Kidney epithelial cell (primary cell): Measurements from ENCODE around the gene KIAA0825. TPM values are rescaled to one million over a fixed set of nuclear protein-coding genes. Genes with fewer than 3 reads are reported as not detected.

Experiments used
- DNase-seq: peaks from one replicate; pipeline ENCODE4 v3.0.0-alpha.2; 2010; ENCODE audit warnings: low read depth
- H3K27me3 ChIP-seq: 2 replicates; pipeline ENCODE4 v1.6.0; 2011; ENCODE audit warnings: low read length; ENCODE audit not compliant: control insufficient read depth, insufficient read depth
- H3K36me3 ChIP-seq: 2 replicates; pipeline ENCODE4 v1.5.1; 2011; ENCODE audit warnings: low read length; ENCODE audit not compliant: control insufficient read depth, insufficient read depth
- H3K4me3 ChIP-seq: 2 replicates; pipeline ENCODE4 v1.5.1; 2011; ENCODE audit warnings: low read depth, mild to moderate bottlenecking, control low read depth, low read length
- total RNA-seq: library from RNA; depleted of rRNA; stranded (reverse); fragments of >200 nt; gene quantifications from 2 replicates; pipeline ENCODE4 v1.2.3, GENCODE V29; 2015
- TF ChIP-seq, protein P1 (sequence below): IDR thresholded peaks from 2 replicates; pipeline ENCODE4 v1.5.1; 2011; ENCODE audit warnings: mild to moderate bottlenecking, moderate library complexity, low read length, control low read depth, inconsistent platforms; ENCODE audit not compliant: insufficient read depth, poor library complexity, severe bottlenecking

Gene KIAA0825, protein sequence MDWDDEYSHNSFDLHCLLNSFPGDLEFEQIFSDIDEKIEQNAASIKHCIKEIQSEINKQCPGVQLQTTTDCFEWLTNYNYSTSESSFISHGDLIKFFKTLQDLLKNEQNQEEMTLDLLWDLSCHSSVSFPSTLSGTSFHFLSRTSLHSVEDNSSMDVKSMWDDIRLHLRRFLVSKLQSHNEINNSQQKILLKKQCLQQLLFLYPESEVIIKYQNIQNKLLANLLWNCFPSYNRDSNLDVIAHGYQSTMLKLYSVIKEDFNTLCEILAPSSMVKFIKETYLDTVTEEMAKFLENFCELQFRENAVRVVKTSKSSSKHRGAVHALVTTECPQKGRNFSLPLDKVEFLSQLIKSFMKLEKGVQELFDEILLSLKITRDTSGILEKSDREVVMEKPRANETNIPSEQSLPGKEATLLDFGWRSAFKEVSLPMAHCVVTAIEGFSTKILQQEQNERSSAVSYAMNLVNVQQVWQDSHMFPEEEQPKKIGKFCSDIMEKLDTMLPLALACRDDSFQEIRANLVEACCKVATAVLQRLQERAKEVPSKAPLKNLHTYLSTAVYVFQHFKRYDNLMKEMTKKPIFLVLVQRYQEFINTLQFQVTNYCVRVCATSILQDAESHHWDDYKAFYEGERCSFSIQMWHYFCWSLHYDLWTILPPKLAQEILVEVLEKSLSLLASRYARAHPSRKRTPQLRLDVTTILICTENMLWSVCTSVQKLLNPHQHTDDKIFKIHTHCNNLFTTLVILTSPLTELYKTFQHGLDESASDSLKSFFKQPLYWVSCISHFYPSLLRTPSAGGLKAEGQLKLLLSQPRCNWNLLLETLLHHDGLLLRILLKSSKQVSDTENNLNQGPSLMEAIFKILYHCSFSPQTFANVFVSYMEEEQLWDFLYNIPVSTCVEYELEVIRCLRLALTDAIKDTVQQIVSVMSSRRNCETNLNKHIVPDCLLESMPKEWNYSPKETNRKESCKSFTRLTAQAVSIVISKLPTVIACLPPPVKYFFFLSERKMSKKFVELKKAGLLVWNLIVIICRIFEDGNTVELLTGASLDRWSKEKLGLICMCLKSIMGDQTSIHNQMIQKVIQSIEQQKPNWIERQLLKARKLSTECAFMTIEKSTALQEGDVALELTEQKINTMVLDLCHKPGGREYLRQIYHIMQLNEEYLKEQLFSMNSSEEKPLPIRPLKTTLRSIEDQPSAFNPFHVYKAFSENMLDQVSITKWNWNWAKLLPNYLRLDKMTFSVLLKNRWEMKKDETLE (N-terminal part only)
- 2.7 and 3.2 TPM in 2 replicates for total RNA-seq

DNA sequence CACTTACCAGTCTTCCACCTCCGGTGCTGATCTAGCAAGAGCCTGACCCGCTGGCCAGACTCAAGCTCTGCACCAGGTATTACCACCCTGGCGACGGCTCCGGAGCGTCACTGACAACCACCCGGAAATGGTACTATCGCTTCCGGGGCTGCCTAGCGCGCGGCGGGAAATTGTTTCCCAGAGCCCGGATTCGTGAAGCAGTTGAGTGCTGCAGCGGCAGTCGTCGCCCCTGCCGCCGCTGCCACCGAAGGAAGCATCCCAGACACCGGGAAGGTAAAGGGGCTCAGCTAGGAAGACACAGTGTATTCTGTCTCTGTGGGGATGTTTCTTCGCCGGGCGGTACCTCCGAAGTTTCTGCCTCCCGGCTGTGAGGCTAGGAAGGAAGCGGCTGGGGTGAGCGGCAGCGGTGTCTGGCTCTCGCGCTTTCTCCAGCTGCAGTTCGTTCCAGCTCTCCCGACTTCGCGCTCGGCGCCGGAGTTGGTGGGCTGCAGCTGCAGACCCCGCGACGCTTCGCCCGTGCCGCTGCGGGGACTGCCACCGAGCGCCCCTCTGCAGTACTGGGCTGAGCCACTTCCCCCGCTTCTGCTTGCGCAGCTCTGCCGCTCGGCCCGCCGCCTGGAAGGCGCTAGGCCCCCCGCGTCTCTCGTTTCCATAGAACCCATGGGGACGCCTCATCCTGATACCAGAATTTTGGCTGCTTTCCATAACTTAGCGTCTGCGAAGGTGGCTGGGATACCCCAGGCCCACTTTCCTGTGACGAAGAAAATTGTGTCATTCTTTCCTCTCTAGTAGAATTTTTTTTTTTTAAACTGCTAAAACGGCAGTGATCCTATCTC lies at the start of gene KIAA0825, which contains the start of gene SLF1:
KIAA0825 (minus strand) TSS at position 112 of the 836 bp plus-strand sequence. CDS start 81,478 bp downstream, outside the sequence.
SLF1 (plus strand) TSS at position 177 of the 836 bp plus-strand sequence. CDS start 10,142 bp downstream, outside the sequence.
- peak; percentile 69 for DNase-seq
- TF ChIP-seq, protein P1, sequence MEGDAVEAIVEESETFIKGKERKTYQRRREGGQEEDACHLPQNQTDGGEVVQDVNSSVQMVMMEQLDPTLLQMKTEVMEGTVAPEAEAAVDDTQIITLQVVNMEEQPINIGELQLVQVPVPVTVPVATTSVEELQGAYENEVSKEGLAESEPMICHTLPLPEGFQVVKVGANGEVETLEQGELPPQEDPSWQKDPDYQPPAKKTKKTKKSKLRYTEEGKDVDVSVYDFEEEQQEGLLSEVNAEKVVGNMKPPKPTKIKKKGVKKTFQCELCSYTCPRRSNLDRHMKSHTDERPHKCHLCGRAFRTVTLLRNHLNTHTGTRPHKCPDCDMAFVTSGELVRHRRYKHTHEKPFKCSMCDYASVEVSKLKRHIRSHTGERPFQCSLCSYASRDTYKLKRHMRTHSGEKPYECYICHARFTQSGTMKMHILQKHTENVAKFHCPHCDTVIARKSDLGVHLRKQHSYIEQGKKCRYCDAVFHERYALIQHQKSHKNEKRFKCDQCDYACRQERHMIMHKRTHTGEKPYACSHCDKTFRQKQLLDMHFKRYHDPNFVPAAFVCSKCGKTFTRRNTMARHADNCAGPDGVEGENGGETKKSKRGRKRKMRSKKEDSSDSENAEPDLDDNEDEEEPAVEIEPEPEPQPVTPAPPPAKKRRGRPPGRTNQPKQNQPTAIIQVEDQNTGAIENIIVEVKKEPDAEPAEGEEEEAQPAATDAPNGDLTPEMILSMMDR = no peak
- Histone ChIP-seq H3K4me3 (peak within 1 kb of the TSS; percentile 78), H3K36me3 (no peaks in the 10 kb centered on the region), H3K27me3 (no peaks in the 10 kb centered on the region)

DNA sequence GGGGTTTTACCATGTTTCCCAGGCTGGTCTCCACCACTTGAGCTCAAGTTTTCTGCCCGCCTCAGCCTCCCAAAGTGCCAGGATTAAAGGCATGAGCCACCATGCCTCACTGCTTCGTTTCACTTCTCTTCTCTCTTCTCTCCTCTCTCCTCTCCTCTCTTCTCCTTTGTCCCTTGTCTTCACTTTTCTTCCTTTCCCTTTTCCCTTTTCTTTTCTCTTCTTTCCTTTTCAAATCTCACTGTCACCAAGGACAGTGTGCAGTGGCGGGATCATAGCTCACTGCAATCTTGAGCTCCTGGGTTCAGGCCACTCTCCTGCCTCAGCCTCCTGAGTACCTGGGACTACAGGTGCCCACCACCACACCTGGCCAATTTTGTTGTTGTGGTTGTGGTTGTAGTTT lies 49.5 kb upstream of the KIAA0825 start:
- DNase-seq = no peak
- no peaks in the 10 kb centered on the region for H3K27me3 ChIP-seq
- TF ChIP-seq, protein P1 = no peak
- H3K36me3 ChIP-seq = no peaks in the 10 kb centered on the region
- H3K4me3 ChIP-seq = no peak overlapping the region

DNA sequence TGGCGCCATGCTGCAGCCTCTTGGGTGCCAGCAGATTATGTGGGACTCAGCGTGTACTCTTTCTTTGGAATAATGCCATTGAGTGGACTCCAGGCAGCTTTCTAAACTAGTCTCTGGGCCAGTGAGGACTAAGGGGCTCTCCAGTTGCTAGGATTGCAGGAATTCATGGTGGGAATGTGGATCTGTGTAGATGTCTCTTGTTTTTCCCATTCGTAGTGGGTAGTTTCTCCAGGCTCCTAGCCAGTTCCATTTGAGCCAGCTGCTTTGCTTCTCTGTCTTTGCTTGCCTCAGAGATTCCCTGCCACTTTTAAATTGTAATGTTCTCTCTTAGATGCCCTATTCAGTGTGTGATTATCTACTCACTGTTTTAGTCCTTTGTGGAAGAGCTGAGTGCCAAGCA lies 42.7 kb upstream of the KIAA0825 start:
- TF ChIP-seq, protein P1 = no peak
- Histone ChIP-seq H3K27me3 (no peaks in the 10 kb centered on the region), H3K4me3 (no peak overlapping the region), H3K36me3 (no peaks in the 10 kb centered on the region)
- DNase-seq = no peak

DNA sequence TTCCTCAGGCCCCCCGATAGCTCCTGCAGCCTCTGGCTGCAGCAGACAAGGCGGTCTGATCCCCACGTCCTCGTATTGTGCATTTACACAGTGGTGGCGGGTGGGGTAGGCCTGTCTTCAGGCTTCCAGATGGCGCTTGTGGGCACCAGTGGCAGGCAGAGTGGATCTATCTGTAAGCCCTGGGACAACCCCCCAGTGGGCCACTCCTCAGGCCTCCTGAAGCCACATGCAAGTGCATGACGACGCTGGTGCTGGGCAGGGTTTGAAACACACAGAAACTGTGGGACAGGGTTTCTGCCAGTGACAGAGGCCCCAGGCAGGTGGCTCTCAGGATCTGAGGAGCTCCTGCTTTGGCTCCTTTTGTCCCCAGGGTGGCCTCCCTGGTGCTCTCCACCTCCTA lies 42.1 kb upstream of the KIAA0825 start:
- Histone ChIP-seq H3K27me3 (no peaks in the 10 kb centered on the region), H3K4me3 (no peak overlapping the region), H3K36me3 (no peaks in the 10 kb centered on the region)
- TF ChIP-seq, protein P1 = no peak
- no peak for DNase-seq

DNA sequence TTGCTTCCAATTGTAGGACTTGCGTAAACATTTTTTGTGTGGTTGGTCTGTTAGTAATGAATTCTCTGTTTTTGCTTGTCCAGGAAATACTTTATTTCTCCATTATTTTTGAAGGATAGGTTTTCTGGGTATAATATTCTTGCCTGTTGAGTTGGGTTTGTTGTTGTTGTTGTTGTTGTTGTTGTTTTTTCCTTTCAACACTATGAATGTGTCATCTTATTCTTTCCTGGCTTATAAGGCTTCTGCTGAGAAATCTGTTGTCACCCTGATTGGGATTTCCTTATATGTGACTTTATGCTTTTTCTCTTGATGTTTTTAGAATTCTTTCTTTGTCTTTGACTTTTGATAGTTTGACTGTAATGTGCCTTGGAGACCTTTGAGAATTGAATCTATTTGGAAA lies 39.9 kb upstream of the KIAA0825 start:
- Histone ChIP-seq H3K27me3 (no peaks in the 10 kb centered on the region), H3K4me3 (no peak overlapping the region), H3K36me3 (no peaks in the 10 kb centered on the region)
- no peak for DNase-seq
- TF ChIP-seq, protein P1 = no peak
